ENCODE data around the gene GTF2H4.
"Not testable (repeated sequence)": the region's sequence is repeated elsewhere in the genome, so short reads cannot be mapped to it uniquely, and the experiment has no call there.

Gene GTF2H4

DNA sequence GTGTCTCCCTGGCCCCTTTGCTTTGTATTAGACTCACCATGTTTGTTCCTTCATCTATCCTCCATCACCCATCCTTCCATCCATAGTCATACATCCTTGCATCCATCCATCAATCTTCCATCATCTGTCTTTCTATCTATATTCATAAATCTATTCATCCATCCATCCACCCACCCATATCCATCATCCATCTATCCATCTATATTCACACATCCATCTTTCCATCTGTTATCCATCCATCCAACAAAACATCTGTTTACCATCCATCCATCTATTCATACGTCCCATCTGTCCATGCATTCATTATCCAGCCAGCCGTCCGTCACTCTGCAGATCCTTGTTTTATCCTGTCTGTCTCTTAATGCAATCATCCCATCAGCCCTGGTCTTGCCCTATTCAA, 13.1 kb upstream of the GTF2H4 start:
- no peak for TF ChIP-seq ZNF274 (IDR thresholded peaks at IDR 0.05; ENCODE audit: low read depth, low read length)

DNA sequence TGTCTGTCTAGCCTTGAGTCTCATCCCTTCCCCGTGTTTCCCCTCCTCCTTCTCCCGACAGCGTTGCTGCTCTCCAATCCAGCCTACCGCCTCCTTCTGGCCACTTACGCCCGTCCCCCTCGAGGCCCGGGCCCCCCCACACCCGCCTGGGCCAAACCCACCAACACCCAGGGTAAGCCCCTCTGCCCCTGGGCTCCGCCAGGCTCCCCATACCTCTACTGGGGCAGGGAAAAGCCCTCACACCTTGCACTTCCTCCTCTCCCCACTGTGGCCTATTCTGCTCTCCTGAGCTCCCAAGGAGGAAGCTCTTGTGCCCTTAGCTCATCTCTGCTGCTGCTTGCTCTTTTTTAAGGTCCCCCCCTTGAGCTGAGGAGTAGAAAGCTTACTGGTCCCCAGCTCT, 12.7 kb upstream of the GTF2H4 start:
- no peak for TF ChIP-seq ZNF274 (IDR thresholded peaks at IDR 0.05; ENCODE audit: low read depth, low read length)
- H3K4me3 ChIP-seq (ENCODE audit: low read length), result no peak overlapping the region

More for the DNA sequence above, 13.1 kb upstream of the GTF2H4 start:
- H3K4me3 ChIP-seq (ENCODE audit: low read length), result no peak overlapping the region

DNA sequence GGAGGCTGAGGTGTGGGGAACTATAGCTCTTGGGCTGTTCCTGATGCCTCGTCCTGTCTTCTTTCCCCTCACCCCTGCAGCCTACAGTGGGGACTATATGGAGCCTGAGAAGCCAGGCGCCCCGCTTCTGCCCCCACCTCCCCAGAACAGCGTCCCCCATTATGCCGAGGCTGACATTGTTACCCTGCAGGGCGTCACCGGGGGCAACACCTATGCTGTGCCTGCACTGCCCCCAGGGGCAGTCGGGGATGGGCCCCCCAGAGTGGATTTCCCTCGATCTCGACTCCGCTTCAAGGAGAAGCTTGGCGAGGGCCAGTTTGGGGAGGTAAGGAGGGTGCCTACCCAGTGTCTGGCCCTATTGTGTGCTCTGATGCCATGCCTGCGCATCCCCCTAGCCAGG, 11.5 kb upstream of the GTF2H4 start:
- no peak for TF ChIP-seq ZNF274 (IDR thresholded peaks at IDR 0.05; ENCODE audit: low read depth, low read length)
- H3K4me3 ChIP-seq (ENCODE audit: low read length), result no peak overlapping the region

DNA sequence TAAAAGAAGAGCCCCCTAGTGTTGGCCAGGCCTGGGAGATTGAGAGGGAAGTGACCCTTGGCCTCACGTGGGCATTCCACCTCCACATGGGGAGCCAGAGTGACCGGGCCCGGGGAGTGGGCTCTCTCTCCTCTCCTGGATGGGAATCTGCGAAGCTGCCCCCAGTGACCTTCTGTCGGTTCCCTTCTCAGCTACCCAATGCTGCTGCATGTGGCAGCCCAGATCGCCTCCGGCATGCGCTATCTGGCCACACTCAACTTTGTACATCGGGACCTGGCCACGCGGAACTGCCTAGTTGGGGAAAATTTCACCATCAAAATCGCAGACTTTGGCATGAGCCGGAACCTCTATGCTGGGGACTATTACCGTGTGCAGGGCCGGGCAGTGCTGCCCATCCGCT, 10.1 kb upstream of the GTF2H4 start:
- no peak overlapping the region for H3K4me3 ChIP-seq (ENCODE audit: low read length)
- TF ChIP-seq ZNF274 (IDR thresholded peaks at IDR 0.05; ENCODE audit: low read depth, low read length), result no peak

DNA sequence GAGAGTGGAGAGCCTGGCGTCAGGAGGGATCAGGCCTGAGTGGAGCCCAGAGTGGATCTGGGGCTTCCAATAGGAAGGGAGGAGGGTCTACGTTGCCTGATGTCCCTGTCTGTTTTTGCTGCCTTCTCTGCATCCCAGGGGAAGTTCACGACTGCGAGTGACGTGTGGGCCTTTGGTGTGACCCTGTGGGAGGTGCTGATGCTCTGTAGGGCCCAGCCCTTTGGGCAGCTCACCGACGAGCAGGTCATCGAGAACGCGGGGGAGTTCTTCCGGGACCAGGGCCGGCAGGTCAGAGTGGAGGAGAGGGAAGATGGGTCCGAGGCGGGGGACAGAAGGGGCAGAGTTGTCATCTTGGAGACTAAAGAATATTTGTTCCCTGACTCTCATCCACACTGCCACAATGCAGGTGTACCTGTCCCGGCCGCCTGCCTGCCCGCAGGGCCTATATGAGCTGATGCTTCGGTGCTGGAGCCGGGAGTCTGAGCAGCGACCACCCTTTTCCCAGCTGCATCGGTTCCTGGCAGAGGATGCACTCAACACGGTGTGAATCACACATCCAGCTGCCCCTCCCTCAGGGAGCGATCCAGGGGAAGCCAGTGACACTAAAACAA, 9.2 kb upstream of the GTF2H4 start:
- no peak for TF ChIP-seq ZNF274 (IDR thresholded peaks at IDR 0.05; ENCODE audit: low read depth, low read length)

DNA sequence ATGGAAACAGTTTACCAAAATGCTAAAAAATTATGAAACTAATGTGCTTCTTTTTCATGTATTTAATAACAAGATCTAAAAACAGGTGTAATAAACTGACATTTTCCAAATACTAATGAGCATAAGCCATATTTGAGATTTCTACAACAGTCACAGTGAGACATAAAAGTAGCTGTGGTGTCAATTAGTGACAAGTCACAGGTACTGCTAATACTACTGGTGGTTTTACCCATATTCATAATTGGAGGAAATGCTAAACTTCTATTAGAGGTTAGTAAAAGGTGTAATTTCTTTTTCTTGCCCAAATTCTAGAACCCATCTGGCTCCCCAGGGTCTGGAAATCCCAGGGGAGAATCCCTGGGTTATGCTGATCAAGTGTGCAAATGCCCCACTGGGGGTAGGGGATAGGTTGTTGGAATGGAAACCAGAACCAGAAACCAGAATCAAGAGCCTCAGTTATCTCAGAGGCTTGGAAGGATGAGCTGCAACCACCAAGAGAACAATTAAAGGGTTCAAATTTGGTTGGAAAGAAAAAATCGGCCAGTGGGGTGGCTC, 7.1 kb upstream of the GTF2H4 start:
- TF ChIP-seq ZNF274 (IDR thresholded peaks at IDR 0.05; ENCODE audit: low read depth, low read length), result no peak
- no peak overlapping the region for H3K4me3 ChIP-seq (ENCODE audit: low read length)

More for the DNA sequence above, 9.2 kb upstream of the GTF2H4 start:
- no peak overlapping the region for H3K4me3 ChIP-seq (ENCODE audit: low read length)

DNA sequence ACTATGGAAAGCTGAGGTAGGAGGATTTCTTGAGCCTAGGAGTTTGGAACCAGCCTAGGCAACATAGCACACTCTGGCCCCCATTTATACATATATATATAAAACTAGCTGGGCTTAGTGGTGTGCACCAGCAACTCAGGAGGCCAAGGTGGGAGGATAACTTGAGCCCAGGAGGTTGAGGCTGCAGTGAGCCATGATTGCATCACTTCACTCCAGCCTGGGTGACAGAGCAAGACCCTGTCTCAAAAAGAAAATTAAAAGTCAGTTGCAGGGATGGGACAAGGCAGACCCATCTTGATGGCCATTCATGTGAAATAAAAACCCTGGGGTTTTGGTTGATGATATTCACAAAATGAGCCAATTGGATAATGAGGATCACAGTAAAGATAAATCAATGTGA, 6.6 kb upstream of the GTF2H4 start:
- no peak overlapping the region for H3K4me3 ChIP-seq (ENCODE audit: low read length)
- no peak for TF ChIP-seq ZNF274 (IDR thresholded peaks at IDR 0.05; ENCODE audit: low read depth, low read length)

DNA sequence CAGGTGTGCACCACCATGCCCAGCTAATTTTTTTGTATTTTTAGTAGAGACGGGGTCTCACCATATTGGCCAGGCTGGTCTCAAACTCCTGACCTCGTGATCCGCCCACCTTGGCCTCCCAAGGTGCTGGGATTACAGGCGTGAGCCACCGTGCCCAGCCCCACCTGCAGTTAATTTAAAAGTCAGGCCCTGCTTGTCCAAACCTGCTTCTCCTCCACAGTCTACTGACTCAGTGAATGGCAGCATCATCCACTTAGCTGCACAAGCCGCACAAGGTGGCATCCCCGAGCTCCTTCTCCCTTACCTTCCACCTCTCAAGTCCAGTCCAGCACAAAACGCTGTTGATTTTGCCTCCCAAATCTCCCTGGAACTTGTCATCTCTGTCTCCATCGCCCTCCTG, 5.8 kb upstream of the GTF2H4 start:
- not testable (repeated sequence) for H3K4me3 ChIP-seq (ENCODE audit: low read length)

DNA sequence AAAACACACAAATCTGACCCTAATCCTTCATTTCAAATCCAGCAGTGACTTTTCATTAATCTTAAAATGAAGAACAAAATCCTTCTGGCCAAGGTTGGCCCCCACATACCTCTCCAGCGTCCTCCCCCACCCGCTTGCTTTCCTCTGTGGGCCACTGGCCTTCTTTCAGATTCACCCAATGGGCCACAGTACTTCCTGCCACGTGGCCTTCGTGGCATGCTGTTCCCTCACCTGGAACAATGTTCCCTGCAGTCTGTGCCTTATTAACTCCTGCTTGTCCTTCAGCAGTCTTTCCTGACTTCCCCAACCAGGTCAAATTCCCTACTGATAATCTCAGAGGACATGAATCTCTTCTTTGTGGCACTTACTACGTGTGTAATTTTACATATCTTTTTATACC, 5.3 kb upstream of the GTF2H4 start:
- H3K4me3 ChIP-seq (ENCODE audit: low read length), result no peak overlapping the region
- TF ChIP-seq ZNF274 (IDR thresholded peaks at IDR 0.05; ENCODE audit: low read depth, low read length), result no peak

DNA sequence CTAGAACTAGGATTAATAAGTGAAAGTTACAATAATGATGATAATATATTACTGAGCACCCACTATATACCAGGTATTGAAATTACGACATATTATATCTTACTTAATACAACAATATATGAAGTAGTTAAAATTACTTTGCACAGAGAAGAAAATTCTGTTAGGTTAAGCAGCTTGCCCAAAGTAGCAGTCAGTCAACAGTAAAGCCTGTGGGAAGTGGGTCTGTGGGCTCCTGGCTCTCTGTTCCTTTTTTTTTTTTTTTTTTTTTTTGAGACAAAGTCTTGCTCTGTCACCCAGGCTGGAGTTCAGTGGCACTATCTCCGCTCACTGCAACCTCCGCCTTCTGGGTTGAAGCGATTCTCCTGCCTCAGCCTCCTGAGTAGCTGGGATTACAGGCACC, 4.8 kb upstream of the GTF2H4 start:
- no peak overlapping the region for H3K4me3 ChIP-seq (ENCODE audit: low read length)
- TF ChIP-seq ZNF274 (IDR thresholded peaks at IDR 0.05; ENCODE audit: low read depth, low read length), result no peak

DNA sequence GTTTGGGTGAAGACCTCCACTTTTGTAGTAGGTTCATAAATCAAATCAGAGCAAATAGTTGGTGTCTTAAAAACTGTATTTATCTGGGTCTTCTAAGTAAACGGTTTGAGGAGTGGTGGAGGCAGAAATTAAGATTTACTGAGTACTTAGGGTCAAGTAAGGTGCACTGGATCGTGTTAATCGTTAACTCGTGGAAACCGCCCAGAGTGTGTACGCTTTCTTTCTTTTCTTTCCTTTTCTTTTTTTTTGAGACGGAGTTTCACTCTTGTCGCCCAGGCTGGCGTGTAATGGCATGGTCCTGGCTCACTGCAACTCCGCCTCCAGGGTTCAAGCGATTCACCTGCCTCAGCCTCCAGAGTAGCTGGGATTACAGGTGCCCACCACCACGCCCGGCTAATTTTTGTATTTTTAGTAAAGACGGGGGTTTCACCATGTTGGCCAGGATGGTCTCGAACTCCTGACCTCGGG, 683 bp upstream of the GTF2H4 start:
- peak overlapping the region; percentile 65; the same call in 1 of the 2 replicates for H3K4me3 ChIP-seq (ENCODE audit: low read length)

DNA sequence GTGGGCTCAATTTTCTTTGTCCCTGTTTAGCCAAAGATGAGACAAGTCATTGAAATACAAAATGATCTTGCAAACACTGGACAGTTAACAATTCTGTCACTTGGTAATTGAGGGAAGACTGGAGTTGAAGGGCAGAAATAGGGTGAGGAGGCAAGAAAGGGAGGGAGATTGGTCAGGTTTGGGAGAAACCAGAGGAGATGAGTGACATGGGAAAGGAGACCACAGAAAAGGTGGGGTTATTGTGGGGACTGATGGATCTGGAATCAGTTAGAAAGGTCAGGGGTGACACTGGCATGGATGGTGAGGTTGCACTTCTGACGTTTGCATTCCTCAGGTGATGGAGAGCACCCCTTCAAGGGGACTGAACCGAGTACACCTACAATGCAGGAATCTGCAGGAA, 693 bp downstream of the GTF2H4 start:
- H3K4me3 ChIP-seq (ENCODE audit: low read length), result peak overlapping the region; percentile 83
- TF ChIP-seq ZNF274 (IDR thresholded peaks at IDR 0.05; ENCODE audit: low read depth, low read length), result no peak

DNA sequence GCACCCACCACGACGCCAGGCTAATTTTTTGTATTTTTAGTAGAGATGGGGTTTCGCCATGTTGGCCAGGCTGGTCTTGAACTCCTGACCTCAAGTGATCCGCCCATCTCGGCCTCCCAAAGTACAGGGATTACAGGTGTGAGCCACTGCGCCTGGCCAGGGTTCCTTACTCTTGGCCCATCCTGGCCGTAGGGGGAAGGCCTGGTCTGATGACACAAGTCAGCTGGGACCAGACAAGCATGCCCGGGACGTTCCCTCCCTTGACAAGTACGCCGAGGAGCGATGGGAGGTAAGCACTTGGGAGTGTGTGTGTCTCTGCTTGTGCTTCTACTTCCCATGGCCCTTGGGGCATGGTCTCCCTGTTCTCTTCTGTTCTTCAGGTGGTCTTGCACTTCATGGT, 2.5 kb downstream of the GTF2H4 start:
- H3K4me3 ChIP-seq (ENCODE audit: low read length), result not testable (repeated sequence)

DNA sequence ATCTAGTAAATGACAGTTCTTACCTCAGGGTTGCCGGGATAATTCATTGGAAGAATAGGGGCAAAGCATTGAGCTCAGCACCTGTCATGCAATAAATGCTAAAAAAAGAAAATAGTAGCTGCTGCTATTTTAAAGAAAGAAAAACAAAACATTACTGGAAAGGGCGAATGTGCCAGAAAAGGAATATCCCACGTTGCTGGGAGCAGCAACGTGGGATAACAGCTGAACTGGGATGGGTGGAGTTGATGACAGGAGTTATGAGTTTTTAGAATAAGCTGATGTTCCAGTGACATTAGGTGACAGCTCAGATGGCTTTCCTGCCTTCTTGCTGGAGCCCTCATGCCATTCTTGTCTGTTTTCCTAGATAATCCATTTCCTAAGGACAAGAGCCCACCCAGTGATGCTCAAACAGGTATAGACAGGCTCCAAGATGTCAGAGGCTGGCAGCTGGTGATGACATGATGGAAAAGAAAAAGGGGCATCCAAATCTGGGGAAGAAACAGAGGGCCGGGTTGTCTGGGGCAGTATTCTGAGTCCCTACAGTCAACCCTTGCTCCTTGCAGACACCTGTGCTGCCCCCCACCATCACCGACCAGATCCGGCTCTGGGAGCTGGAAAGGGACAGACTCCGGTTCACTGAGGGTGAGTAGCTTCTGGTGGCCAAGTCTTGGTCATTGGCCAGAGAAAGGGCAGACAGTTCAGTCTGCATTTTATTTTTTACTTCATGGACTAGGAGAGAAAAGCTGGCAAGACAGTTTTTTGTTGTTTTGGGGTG, 4.9 kb downstream of the GTF2H4 start:
- H3K4me3 ChIP-seq (ENCODE audit: low read length), result no peak overlapping the region

DNA sequence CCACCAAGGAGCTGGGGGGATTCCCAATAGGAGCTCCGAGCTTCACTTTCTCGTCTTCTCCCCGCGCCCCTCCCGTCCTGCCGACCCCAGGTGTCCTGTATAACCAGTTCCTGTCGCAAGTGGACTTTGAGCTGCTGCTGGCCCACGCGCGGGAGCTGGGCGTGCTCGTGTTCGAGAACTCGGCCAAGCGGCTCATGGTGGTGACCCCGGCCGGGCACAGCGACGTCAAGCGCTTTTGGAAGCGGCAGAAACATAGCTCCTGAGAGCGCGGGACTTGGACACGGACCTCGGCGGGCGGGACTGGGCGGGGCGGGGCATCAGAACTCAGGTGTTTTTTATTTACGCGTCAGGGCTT, 5.7 kb downstream of the GTF2H4 start:
- TF ChIP-seq ZNF274 (IDR thresholded peaks at IDR 0.05; ENCODE audit: low read depth, low read length), result no peak
- H3K4me3 ChIP-seq (ENCODE audit: low read length), result peak overlapping the region; percentile 68; the same call in 1 of the 2 replicates

More for the DNA sequence above, 4.9 kb downstream of the GTF2H4 start:
- no peak for TF ChIP-seq ZNF274 (IDR thresholded peaks at IDR 0.05; ENCODE audit: low read depth, low read length)

All from GM08714 (cell line).